A673 (cell line): Measurements from ENCODE around the gene SPEG.
"Not testable (repeated sequence)": the region's sequence is repeated elsewhere in the genome, so short reads cannot be mapped to it uniquely, and the experiment has no call there.

Source experiments
- EZH2 ChIP-seq: fragments of 200-600 bp; sonication (generic); IDR thresholded peaks from 2 replicates; pipeline ENCODE4 v1.6.1; 2017; ENCODE audit warnings: borderline replicate concordance, low read depth, mild to moderate bottlenecking, mixed read lengths, antibody characterized with exemption, low read length; ENCODE audit not compliant: poor library complexity, severe bottlenecking
- TF ChIP-seq, protein P1 (sequence below): fragments of 300-800, 200-600 bp; sonication (generic); conservative IDR thresholded peaks from 2 replicates; pipeline ENCODE4 v1.5.1; 2017; ENCODE audit warnings: low read depth, mild to moderate bottlenecking, antibody characterized with exemption, low read length, moderate library complexity, mixed read lengths

GRCh38 chr2:219407343-219407742 is 27.3 kb upstream of the SPEG start:
- TF ChIP-seq, protein P1, sequence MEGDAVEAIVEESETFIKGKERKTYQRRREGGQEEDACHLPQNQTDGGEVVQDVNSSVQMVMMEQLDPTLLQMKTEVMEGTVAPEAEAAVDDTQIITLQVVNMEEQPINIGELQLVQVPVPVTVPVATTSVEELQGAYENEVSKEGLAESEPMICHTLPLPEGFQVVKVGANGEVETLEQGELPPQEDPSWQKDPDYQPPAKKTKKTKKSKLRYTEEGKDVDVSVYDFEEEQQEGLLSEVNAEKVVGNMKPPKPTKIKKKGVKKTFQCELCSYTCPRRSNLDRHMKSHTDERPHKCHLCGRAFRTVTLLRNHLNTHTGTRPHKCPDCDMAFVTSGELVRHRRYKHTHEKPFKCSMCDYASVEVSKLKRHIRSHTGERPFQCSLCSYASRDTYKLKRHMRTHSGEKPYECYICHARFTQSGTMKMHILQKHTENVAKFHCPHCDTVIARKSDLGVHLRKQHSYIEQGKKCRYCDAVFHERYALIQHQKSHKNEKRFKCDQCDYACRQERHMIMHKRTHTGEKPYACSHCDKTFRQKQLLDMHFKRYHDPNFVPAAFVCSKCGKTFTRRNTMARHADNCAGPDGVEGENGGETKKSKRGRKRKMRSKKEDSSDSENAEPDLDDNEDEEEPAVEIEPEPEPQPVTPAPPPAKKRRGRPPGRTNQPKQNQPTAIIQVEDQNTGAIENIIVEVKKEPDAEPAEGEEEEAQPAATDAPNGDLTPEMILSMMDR, result not testable (repeated sequence)
- TF ChIP-seq EZH2, result not testable (repeated sequence)
